Gastroesophageal sphincter (tissue), 4 donors: ENCODE results near the gene SNX3. TPM values are rescaled to one million over a fixed set of nuclear protein-coding genes. Genes with fewer than 3 reads are reported as not detected.
A peak's percentile ranks its signal among the peaks of the same experiment; 100 is the strongest.

ENCODE experiments used
- ATAC-seq: fragments of 150-250 bp; one replicate; pipeline ENCODE4 v1.9.1; 2016; ENCODE audit warnings: mild to moderate bottlenecking, moderate library complexity
- H3K27ac ChIP-seq, 4 donors: fragments of 200-600 bp; sonication (generic) in 3 of 4; 1 replicate in 3 of 4; 2 replicates in 1 of 4; pipeline ENCODE4 v1.5.1; 2016 to 2019
- H3K27me3 ChIP-seq: fragments of 200-600 bp; sonication (generic); one replicate; pipeline ENCODE4 v1.5.1; 2019
- H3K36me3 ChIP-seq, 2 donors: fragments of 200-600 bp; sonication (generic); one replicate each; pipeline ENCODE4 v1.5.1; 2019; ENCODE audit warnings: control low read depth in 1 of 2
- H3K4me1 ChIP-seq, 3 donors: fragments of 200-600 bp; sonication (generic); 1 replicate in 2 of 3; 2 replicates in 1 of 3; pipeline ENCODE4 v1.5.1; 2016 to 2019; ENCODE audit warnings: control low read depth in 2 of 3
- H3K4me3 ChIP-seq, 2 donors: fragments of 200-600 bp; sonication (generic); one replicate each; pipeline ENCODE4 v1.5.1; 2019; ENCODE audit warnings: mild to moderate bottlenecking in 1 of 2, moderate library complexity in 1 of 2
- H3K9me3 ChIP-seq, 3 donors: fragments of 200-600 bp; sonication (generic); one replicate each; pipeline ENCODE4 v1.5.1; 2017 to 2019; ENCODE audit warnings: control low read depth in 2 of 3
- EP300 ChIP-seq: sonication (generic); formaldehyde crosslinking; IDR thresholded peaks from one replicate; pipeline ENCODE4 v1.6.1; 2017; ENCODE audit warnings: antibody characterized with exemption, mild to moderate bottlenecking
- POLR2A ChIP-seq, 2 donors: fragments of 450-650 bp; IDR thresholded peaks; one replicate each; pipeline ENCODE4 v1.6.1; 2017; ENCODE audit warnings: antibody characterized with exemption in 2 of 2, mild to moderate bottlenecking in 2 of 2, moderate library complexity in 1 of 2
- POLR2AphosphoS5 ChIP-seq: sonication (generic); formaldehyde crosslinking; IDR thresholded peaks from one replicate; pipeline ENCODE4 v1.6.1; 2017; ENCODE audit warnings: antibody characterized with exemption
- WGBS, 2 donors: methylation state at CpG; one replicate each; pipeline ENCODE4 v1.1.5; 2018; ENCODE audit warnings: low coverage in 1 of 2; 5-methylcytosine and 5-hydroxymethylcytosine counted together
- total RNA-seq, 4 donors: library from RNA; depleted of rRNA; stranded (reverse); fragments of >200 nt; gene quantifications; one replicate each; pipeline ENCODE4 v1.1.0, GENCODE V29; 2016
- TF ChIP-seq, protein P1 (sequence below), 4 experiments: fragments of 200-600 bp in 2 of 4; fragments of 450-650 bp in 2 of 4; sonication (generic) in 1 of 4; IDR thresholded peaks; one replicate each; pipeline ENCODE4 v1.5.1; 2017 to 2019; ENCODE audit warnings: antibody characterized with exemption in 4 of 4, mild to moderate bottlenecking in 2 of 4, moderate library complexity in 2 of 4

SNX3 gene
- total RNA-seq, 4 donors from 2014 or later, result 141 to 183 (median 160) TPM

- TF ChIP-seq POLR2A (IDR thresholded peaks at IDR 0.05) (no peak), POLR2AphosphoS5 (no peak), EP300 (no peak)
- Histone ChIP-seq H3K36me3 (no peaks in the 10 kb centered on the region), H3K4me3 (no peak overlapping the region), H3K9me3 (no peaks in the 10 kb centered on the region), H3K27me3 (peaks cover 4% of the 10 kb centered on the region), H3K27ac (no peak overlapping the region), H3K4me1 (no peaks in the 10 kb centered on the region)
- no peak for ATAC-seq
- 60 to 96% methylated on average over 2 to 3 of the region's 3 CpGs for WGBS, 2 donors
These were observed 8.0 kb upstream of the SNX3 start for GRCh38 chr6:108268845-108269244.

- no peaks in the 10 kb centered on the region for H3K9me3 ChIP-seq
- TF ChIP-seq, protein P1, sequence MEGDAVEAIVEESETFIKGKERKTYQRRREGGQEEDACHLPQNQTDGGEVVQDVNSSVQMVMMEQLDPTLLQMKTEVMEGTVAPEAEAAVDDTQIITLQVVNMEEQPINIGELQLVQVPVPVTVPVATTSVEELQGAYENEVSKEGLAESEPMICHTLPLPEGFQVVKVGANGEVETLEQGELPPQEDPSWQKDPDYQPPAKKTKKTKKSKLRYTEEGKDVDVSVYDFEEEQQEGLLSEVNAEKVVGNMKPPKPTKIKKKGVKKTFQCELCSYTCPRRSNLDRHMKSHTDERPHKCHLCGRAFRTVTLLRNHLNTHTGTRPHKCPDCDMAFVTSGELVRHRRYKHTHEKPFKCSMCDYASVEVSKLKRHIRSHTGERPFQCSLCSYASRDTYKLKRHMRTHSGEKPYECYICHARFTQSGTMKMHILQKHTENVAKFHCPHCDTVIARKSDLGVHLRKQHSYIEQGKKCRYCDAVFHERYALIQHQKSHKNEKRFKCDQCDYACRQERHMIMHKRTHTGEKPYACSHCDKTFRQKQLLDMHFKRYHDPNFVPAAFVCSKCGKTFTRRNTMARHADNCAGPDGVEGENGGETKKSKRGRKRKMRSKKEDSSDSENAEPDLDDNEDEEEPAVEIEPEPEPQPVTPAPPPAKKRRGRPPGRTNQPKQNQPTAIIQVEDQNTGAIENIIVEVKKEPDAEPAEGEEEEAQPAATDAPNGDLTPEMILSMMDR (IDR thresholded peaks at IDR 0.05), result no peak
- TF ChIP-seq POLR2AphosphoS5, result no peak
- no peak for TF ChIP-seq EP300
- no peak for TF ChIP-seq POLR2A (IDR thresholded peaks at IDR 0.05)
- H3K27ac ChIP-seq, result no peak overlapping the region
- H3K4me3 ChIP-seq, result no peak overlapping the region
- WGBS, 2 donors, result 66 to 88% methylated on average over 2 of the region's 2 CpGs
- ATAC-seq, result no peak
- peaks cover 0 to 23% (median 4%) of the 10 kb centered on the region in 3 donors for H3K4me1 ChIP-seq
- H3K36me3 ChIP-seq, result no peaks in the 10 kb centered on the region
- no peaks in the 10 kb centered on the region for H3K27me3 ChIP-seq
These were observed 2.5 kb upstream of the SNX3 start for GRCh38 chr6:108263371-108263770.

- ATAC-seq, result peak; percentile 10
- H3K27me3 ChIP-seq, result no peaks in the 10 kb centered on the region
- H3K36me3 ChIP-seq, result peaks cover 0 to 5% of the 10 kb centered on the region in 2 donors
- no peaks in the 10 kb centered on the region for H3K9me3 ChIP-seq
- TF ChIP-seq, protein P1 (IDR thresholded peaks at IDR 0.05), result no peak
- TF ChIP-seq POLR2AphosphoS5, result peak; percentile 8
- H3K27ac ChIP-seq, result peak overlapping the region; percentile 78 to 99 (median 96)
- WGBS, 2 donors, result 0% methylated on average over 2 to 8 of the region's 29 CpGs
- H3K4me3 ChIP-seq, result peak overlapping the region; percentile 67 to 84
- H3K4me1 ChIP-seq, result peaks cover 0 to 54% (median 9%) of the 10 kb centered on the region in 3 donors
These were observed 573 bp downstream of the SNX3 start for GRCh38 chr6:108260126-108260808.

DNA sequence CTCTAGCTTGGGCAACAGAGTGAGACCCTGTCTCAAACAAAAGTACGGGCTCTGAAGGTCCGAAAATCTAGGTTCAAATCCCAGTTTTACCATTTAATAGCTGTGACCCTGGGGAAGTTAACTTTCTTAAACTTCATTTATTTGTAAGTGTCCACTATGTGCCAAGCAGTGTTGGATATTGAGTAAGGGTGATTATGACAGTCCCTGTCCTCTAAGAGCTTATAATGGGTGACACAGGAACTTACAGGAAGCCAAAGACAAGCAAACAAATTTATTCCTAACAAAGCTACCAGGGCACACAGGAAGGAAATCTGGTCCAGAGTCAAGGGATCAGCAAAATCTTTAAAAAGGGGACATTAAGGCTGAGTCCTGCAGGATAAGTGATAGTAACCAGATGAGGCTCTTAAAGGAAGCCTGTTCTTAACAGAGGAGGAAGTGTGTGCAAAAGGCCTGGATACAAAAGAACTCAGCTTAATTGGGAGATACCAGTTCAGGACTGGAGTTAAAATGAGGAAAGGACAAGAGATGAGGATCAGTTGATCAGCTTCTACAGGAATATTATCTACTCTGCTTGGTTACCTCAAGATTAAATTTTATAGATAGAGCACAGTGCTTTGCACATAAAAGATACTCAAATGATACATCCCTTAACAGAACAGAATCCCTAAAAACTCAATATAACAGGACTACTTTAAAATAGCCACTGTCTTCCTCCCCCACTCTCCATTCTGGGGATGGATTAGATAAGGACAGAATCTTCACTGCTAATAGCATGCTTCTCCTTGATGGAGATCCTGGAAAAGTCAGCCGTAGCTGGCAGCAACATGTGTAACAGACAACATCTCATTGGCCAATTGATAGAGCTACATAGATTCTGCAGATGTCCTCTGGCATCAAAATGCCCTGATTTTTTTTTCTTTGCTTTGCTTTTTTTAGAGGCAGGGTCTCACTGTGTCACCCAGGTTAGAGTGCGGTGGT lies 6.1 kb downstream of the SNX3 start:
- no peak for TF ChIP-seq POLR2A (IDR thresholded peaks at IDR 0.05)
- ATAC-seq, result peak; percentile 28
- Histone ChIP-seq H3K9me3 (no peaks in the 10 kb centered on the region), H3K27me3 (no peaks in the 10 kb centered on the region), H3K27ac (no peak overlapping the region), H3K4me3 (no peak overlapping the region), H3K36me3 (peaks cover 0 to 5% of the 10 kb centered on the region in 2 donors), H3K4me1 (peaks cover 0 to 90% (median 9%) of the 10 kb centered on the region in 3 donors)
- WGBS, 2 donors, result 25 to 89% methylated on average over 1 to 3 of the region's 4 CpGs

- TF ChIP-seq POLR2A (IDR thresholded peaks at IDR 0.05), result no peak
- TF ChIP-seq, protein P1 (IDR thresholded peaks at IDR 0.05), result no peak
- TF ChIP-seq EP300, result no peak
- TF ChIP-seq POLR2AphosphoS5, result no peak
- no peak for ATAC-seq
- WGBS, 2 donors, result 91 to 100% methylated on average over 1 of the region's 1 CpG
- Histone ChIP-seq H3K36me3 (peaks cover 0 to 5% of the 10 kb centered on the region in 2 donors), H3K27me3 (no peaks in the 10 kb centered on the region), H3K9me3 (no peaks in the 10 kb centered on the region), H3K27ac (no peak overlapping the region), H3K4me3 (no peak overlapping the region), H3K4me1 (peaks cover 0 to 87% (median 5%) of the 10 kb centered on the region in 3 donors)
These were observed 7.6 kb downstream of the SNX3 start for GRCh38 chr6:108253241-108253640.
